ENCODE results near the gene TNS1. TPM values are rescaled to one million over a fixed set of nuclear protein-coding genes. Genes with fewer than 3 reads are reported as not detected.

TNS1 gene
- polyA plus RNA-seq, 1 of the 3 experiments (the other 2 are of a cell fraction): 12.1 TPM

GRCh38 chr2:218031771-218032257, 29.0 kb upstream of the TNS1 start:
- H2AFZ ChIP-seq (ENCODE audit: low read depth): no peak overlapping the region
- no peak overlapping the region for H3K4me2 ChIP-seq
- no peaks in the 10 kb centered on the region for H3F3A ChIP-seq (replicated peaks; ENCODE audit: insufficient read depth)
- no peaks in the 10 kb centered on the region for H3K9me3 ChIP-seq
- no peak for TF ChIP-seq CHD2 (IDR thresholded peaks at IDR 0.05; ENCODE audit: low read length, partially characterized antibody)
- TF ChIP-seq TCF12 (IDR thresholded peaks at IDR 0.05): no peak
- no peak for TF ChIP-seq YY1 (IDR thresholded peaks at IDR 0.05; ENCODE audit: low read depth)
- no peak for TF ChIP-seq SMC3 (IDR thresholded peaks at IDR 0.05; ENCODE audit: low read depth, low read length)
- TF ChIP-seq, protein P1, sequence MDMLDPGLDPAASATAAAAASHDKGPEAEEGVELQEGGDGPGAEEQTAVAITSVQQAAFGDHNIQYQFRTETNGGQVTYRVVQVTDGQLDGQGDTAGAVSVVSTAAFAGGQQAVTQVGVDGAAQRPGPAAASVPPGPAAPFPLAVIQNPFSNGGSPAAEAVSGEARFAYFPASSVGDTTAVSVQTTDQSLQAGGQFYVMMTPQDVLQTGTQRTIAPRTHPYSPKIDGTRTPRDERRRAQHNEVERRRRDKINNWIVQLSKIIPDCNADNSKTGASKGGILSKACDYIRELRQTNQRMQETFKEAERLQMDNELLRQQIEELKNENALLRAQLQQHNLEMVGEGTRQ (IDR thresholded peaks at IDR 0.05; ENCODE audit: borderline replicate concordance, low read depth, low read length): no peak
- TF ChIP-seq ZBTB33 (IDR thresholded peaks at IDR 0.05; ENCODE audit: borderline replicate concordance, low read depth): no peak
- TF ChIP-seq GABPA (IDR thresholded peaks at IDR 0.05; ENCODE audit: low read depth): no peak
- no peak for TF ChIP-seq RFX5 (IDR thresholded peaks at IDR 0.05; ENCODE audit: low read length)
- no peak for TF ChIP-seq RXRA (IDR thresholded peaks at IDR 0.05; ENCODE audit: borderline replicate concordance, low read depth)
- DNase-seq: no peak
- no peaks in the 10 kb centered on the region for H3K9me2 ChIP-seq
- ChIA-PET CTCF (interaction anchor here (0.9 to 7.6 kb wide), 5 partner anchors 16 to 243 kb away, joined by 3 to 161 read pairs (median 15); no protein-coding TSS in a partner anchor), POLR2A (interaction anchor here (0.8 to 1.7 kb wide), 4 partner anchors 16 to 99 kb away, joined by 4 to 5 read pairs (median 4); no protein-coding TSS in a partner anchor)
- H4K20me1 ChIP-seq (ENCODE audit: insufficient read depth): no peaks in the 10 kb centered on the region
- H3K9ac ChIP-seq: no peak overlapping the region
- H3K4me1 ChIP-seq (ENCODE audit: control insufficient read depth in 1 of 2, insufficient read depth in 2 of 2, low read depth in 1 of 2, low read length in 1 of 2): peaks cover 0 to 24% of the 10 kb centered on the region in 2 experiments; a peak in 1 of 4 replicates
- H3K79me2 ChIP-seq (ENCODE audit: insufficient read depth): no peaks in the 10 kb centered on the region
- no peak overlapping the region for H3K4me3 ChIP-seq (ENCODE audit: low read depth in 2 of 2, low read length in 1 of 2)
- H3K36me3 ChIP-seq (replicated peaks in 1 of 2; ENCODE audit: control insufficient read depth in 1 of 2, insufficient read depth in 2 of 2, low read length in 1 of 2): no peaks in the 10 kb centered on the region
- no peaks in the 10 kb centered on the region for H3K27me3 ChIP-seq (ENCODE audit: insufficient read depth)
- peak overlapping the region in 1 of 2 experiments; percentile 66; a peak in 2 of 4 replicates for H3K27ac ChIP-seq (ENCODE audit: low read depth in 2 of 2, low read length in 1 of 2)
- 98% methylated on average over 5 of the region's 7 CpGs for WGBS (ENCODE audit: low lambda C conversion rate)

GRCh38 chr2:218031261-218031660, 28.5 kb upstream of the TNS1 start:
- DNase-seq: no peak
- H3K27ac ChIP-seq (ENCODE audit: low read depth in 2 of 2, low read length in 1 of 2): no peak overlapping the region
- no peak overlapping the region for H3K4me3 ChIP-seq (ENCODE audit: low read depth in 2 of 2, low read length in 1 of 2)
- H3K79me2 ChIP-seq (ENCODE audit: insufficient read depth): no peaks in the 10 kb centered on the region
- H3K36me3 ChIP-seq (replicated peaks in 1 of 2; ENCODE audit: control insufficient read depth in 1 of 2, insufficient read depth in 2 of 2, low read length in 1 of 2): no peaks in the 10 kb centered on the region
- no peaks in the 10 kb centered on the region for H3K9me2 ChIP-seq
- TF ChIP-seq RXRA (IDR thresholded peaks at IDR 0.05; ENCODE audit: borderline replicate concordance, low read depth): no peak
- TF ChIP-seq, protein P2, sequence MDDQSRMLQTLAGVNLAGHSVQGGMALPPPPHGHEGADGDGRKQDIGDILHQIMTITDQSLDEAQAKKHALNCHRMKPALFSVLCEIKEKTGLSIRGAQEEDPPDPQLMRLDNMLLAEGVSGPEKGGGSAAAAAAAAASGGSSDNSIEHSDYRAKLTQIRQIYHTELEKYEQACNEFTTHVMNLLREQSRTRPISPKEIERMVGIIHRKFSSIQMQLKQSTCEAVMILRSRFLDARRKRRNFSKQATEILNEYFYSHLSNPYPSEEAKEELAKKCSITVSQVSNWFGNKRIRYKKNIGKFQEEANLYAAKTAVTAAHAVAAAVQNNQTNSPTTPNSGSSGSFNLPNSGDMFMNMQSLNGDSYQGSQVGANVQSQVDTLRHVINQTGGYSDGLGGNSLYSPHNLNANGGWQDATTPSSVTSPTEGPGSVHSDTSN (IDR thresholded peaks at IDR 0.05): no peak
- ChIA-PET CTCF (interaction anchor here (0.9 to 7.6 kb wide), 4 partner anchors 15 to 243 kb away, joined by 3 to 161 read pairs (median 34); no protein-coding TSS in a partner anchor), POLR2A (interaction anchor here (0.9 kb wide), 1 partner anchor 37 kb away, joined by 4 read pairs; no protein-coding TSS in a partner anchor)
- no peak overlapping the region for H3K9ac ChIP-seq
- 95% methylated on average over 1 of the region's 1 CpG for WGBS (ENCODE audit: low lambda C conversion rate)
- no peaks in the 10 kb centered on the region for H3F3A ChIP-seq (replicated peaks; ENCODE audit: insufficient read depth)
- no peaks in the 10 kb centered on the region for H3K27me3 ChIP-seq (ENCODE audit: insufficient read depth)
- peaks cover 0 to 29% of the 10 kb centered on the region in 2 experiments; a peak in 1 of 4 replicates for H3K4me1 ChIP-seq (ENCODE audit: control insufficient read depth in 1 of 2, insufficient read depth in 2 of 2, low read depth in 1 of 2, low read length in 1 of 2)
- H4K20me1 ChIP-seq (ENCODE audit: insufficient read depth): no peaks in the 10 kb centered on the region
- no peaks in the 10 kb centered on the region for H3K9me3 ChIP-seq
- no peak overlapping the region for H3K4me2 ChIP-seq
- no peak overlapping the region for H2AFZ ChIP-seq (ENCODE audit: low read depth)
